Lung (tissue), 12 donors: ENCODE results near the gene DEPDC5. TPM values are rescaled to one million over a fixed set of nuclear protein-coding genes. Genes with fewer than 3 reads are reported as not detected.

ENCODE experiments used
- ATAC-seq: fragments of 200-7000 bp; cut with Tn5 transposase; one replicate; pipeline ENCODE4 v1.9.1; 2020; ENCODE audit warnings: moderate number of reproducible peaks; ENCODE audit not compliant: insufficient read depth, low FRiP score
- DNase-seq, 3 donors: peaks; one replicate each; pipeline ENCODE4 v3.0.0-alpha.2; 2013 to 2017
- H3K27ac ChIP-seq, 2 donors: one replicate each; pipeline ENCODE4 v1.5.1; 2013; ENCODE audit warnings: mild to moderate bottlenecking in 2 of 2, moderate library complexity in 2 of 2, control low read depth in 1 of 2, inconsistent platforms in 1 of 2, low read depth in 1 of 2, low read length in 1 of 2
- H3K27me3 ChIP-seq, 3 donors: one replicate each; pipeline ENCODE4 v1.5.1; 2013; ENCODE audit warnings: low read length in 2 of 3; ENCODE audit not compliant: control insufficient read depth in 3 of 3, insufficient read depth in 3 of 3
- H3K36me3 ChIP-seq, 4 donors: one replicate each; pipeline ENCODE4 v1.5.1; 2013; ENCODE audit warnings: low read length in 4 of 4, mild to moderate bottlenecking in 1 of 4, moderate library complexity in 1 of 4; ENCODE audit not compliant: control insufficient read depth in 4 of 4, insufficient read depth in 4 of 4
- H3K4me1 ChIP-seq, 5 donors: one replicate each; pipeline ENCODE4 v1.5.1; 2013; ENCODE audit warnings: low read length in 5 of 5, mild to moderate bottlenecking in 2 of 5, moderate library complexity in 1 of 5; ENCODE audit not compliant: control insufficient read depth in 5 of 5, insufficient read depth in 5 of 5
- H3K4me3 ChIP-seq: one replicate; pipeline ENCODE4 v1.5.1; 2013; ENCODE audit warnings: mild to moderate bottlenecking, control low read depth, moderate library complexity
- H3K9ac ChIP-seq, 2 donors: one replicate each; pipeline ENCODE4 v1.5.1; 2013; ENCODE audit warnings: low read length in 2 of 2, control low read depth in 1 of 2; ENCODE audit not compliant: insufficient read depth in 1 of 2
- H3K9me3 ChIP-seq, 4 donors: one replicate each; pipeline ENCODE4 v1.5.1; 2013; ENCODE audit warnings: low read length in 3 of 4, mild to moderate bottlenecking in 1 of 4, moderate library complexity in 1 of 4; ENCODE audit not compliant: control insufficient read depth in 4 of 4, insufficient read depth in 3 of 4
- WGBS, 2 donors: extraction: QIAGEN DNeasy Blood & Tissue Kit; methylation state at CpG; one replicate each; pipeline ENCODE4 v1.1.7; 2013; 5-methylcytosine and 5-hydroxymethylcytosine counted together
- polyA plus RNA-seq, 2 donors: library from polyadenylated mRNA; stranded (reverse); fragments of 200-250 nt; gene quantifications; one replicate each; pipeline ENCODE4 v1.2.1, GENCODE V29; 2013
- total RNA-seq, 2 donors: library from RNA; depleted of rRNA in 1 of 2; stranded (reverse); fragments of >200 nt in 1 of 2; gene quantifications; one replicate each; pipeline ENCODE4 v1.2.1, GENCODE V29; 2014 to 2021
- TF ChIP-seq, protein P1 (sequence below): IDR thresholded peaks from 2 replicates; pipeline ENCODE4 v1.5.1; 2012; ENCODE audit warnings: mild to moderate bottlenecking; ENCODE audit errors: control extremely low read depth, extremely low read depth
- donor health status: control.
- donor health status: control.
- donor health status: Bipolar disorder and iron deficiency.
- donor health status: healthy.
- donor health status: DM: yes; HTN: yes; CAD: no.

DEPDC5 gene
- total and polyA plus RNA-seq, 4 donors, result 6.6 to 29.0 (median 16.3) TPM

GRCh38 chr22:31922534-31922933, 168.7 kb downstream of the DEPDC5 start:
- TF ChIP-seq, protein P1, sequence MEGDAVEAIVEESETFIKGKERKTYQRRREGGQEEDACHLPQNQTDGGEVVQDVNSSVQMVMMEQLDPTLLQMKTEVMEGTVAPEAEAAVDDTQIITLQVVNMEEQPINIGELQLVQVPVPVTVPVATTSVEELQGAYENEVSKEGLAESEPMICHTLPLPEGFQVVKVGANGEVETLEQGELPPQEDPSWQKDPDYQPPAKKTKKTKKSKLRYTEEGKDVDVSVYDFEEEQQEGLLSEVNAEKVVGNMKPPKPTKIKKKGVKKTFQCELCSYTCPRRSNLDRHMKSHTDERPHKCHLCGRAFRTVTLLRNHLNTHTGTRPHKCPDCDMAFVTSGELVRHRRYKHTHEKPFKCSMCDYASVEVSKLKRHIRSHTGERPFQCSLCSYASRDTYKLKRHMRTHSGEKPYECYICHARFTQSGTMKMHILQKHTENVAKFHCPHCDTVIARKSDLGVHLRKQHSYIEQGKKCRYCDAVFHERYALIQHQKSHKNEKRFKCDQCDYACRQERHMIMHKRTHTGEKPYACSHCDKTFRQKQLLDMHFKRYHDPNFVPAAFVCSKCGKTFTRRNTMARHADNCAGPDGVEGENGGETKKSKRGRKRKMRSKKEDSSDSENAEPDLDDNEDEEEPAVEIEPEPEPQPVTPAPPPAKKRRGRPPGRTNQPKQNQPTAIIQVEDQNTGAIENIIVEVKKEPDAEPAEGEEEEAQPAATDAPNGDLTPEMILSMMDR, result no peak
- H3K9me3 ChIP-seq, result no peaks in the 10 kb centered on the region
- H3K36me3 ChIP-seq, result no peaks in the 10 kb centered on the region
- H3K4me1 ChIP-seq, result peaks cover 0 to 6% (median 0%) of the 10 kb centered on the region in 5 donors
- H3K27ac ChIP-seq, result no peak overlapping the region
- H3K4me3 ChIP-seq, result no peak overlapping the region
- no peak for DNase-seq
- WGBS, 2 donors, result 55 to 68% methylated on average over 6 of the region's 6 CpGs
- no peaks in the 10 kb centered on the region for H3K27me3 ChIP-seq
- no peak overlapping the region for H3K9ac ChIP-seq
- ATAC-seq, result no peak

DNA sequence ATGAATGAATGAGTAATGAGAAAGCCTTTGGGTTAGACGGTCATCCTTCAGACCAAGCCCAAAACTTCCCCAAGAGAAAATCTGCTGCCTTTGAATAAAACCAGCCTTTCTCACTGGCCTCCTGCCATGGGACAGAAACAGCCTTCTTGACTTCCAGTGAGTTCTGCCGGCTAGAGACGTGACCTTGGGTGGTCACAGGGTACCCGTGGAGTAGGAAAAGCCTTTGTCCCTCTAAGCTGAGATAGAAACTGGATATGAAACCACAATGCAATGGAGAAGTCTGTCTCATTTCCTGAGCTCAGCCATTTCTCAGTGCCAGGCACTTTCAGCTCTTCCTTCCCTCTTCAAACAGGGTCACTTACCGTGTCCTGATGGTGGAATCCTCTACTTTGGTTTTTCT, 169.3 kb downstream of the DEPDC5 start:
- ATAC-seq, result peak; percentile 45
- H3K4me1 ChIP-seq, result peaks cover 0 to 6% (median 0%) of the 10 kb centered on the region in 5 donors
- TF ChIP-seq, protein P1, result no peak
- H3K27ac ChIP-seq, result peak overlapping the region in 1 of 2 donors; percentile 2
- no peaks in the 10 kb centered on the region for H3K27me3 ChIP-seq
- DNase-seq, result peak in 2 of 3 donors; percentile 39 to 53
- H3K36me3 ChIP-seq, result no peaks in the 10 kb centered on the region
- WGBS, 2 donors, result 9 to 18% methylated on average over 5 of the region's 5 CpGs
- no peak overlapping the region for H3K9ac ChIP-seq
- H3K9me3 ChIP-seq, result no peaks in the 10 kb centered on the region
- H3K4me3 ChIP-seq, result no peak overlapping the region

DNA sequence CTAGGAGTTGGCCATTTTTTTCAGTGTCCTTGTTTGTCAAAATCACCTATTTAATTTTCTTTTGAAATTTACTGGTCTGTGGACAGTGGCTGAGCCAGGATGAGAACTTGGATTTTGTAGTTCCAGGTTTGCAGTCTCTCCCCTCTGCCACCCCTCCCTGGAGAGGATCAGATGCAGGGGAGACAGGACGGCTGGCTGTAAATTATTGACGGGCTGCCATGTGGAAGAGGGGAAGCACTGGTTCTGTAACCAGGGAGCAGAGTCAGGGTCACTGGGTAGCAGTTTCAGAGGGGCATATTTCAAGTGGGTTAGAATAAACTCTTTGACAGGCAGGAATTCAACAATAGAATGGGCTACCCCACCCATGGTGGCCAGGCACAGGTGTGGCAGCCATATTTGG, 169.9 kb downstream of the DEPDC5 start:
- no peaks in the 10 kb centered on the region for H3K9me3 ChIP-seq
- ATAC-seq (no peak), DNase-seq (no peak)
- H3K9ac ChIP-seq, result no peak overlapping the region
- TF ChIP-seq, protein P1, result no peak
- 34 to 61% methylated on average over 2 of the region's 2 CpGs for WGBS, 2 donors
- H3K4me3 ChIP-seq, result no peak overlapping the region
- peaks cover 0 to 6% (median 0%) of the 10 kb centered on the region in 5 donors for H3K4me1 ChIP-seq
- no peaks in the 10 kb centered on the region for H3K27me3 ChIP-seq
- H3K36me3 ChIP-seq, result no peaks in the 10 kb centered on the region
- peak overlapping the region in 1 of 2 donors; percentile 32 for H3K27ac ChIP-seq

DNA sequence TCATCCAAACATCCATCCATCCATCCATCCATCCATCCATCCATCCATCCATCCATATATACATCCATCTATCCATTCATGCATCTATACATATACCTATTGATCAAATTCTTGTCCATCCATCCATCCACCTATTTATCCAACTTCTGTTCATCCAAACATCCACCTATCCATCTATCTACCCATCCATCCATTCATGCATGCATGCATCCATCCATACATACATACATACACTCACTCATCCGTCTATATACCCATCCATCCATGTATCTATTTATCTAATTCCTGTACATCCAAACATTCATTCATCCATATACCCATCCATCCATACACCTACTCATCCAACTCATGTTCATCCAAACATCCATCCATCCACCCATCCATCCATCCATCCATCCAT, 171.2 kb downstream of the DEPDC5 start:
- no peak for DNase-seq
- Histone ChIP-seq H3K4me3 (no peak overlapping the region), H3K27ac (no peak overlapping the region), H3K9me3 (no peaks in the 10 kb centered on the region), H3K4me1 (peaks cover 0 to 13% (median 8%) of the 10 kb centered on the region in 5 donors), H3K9ac (no peak overlapping the region), H3K36me3 (no peaks in the 10 kb centered on the region), H3K27me3 (no peaks in the 10 kb centered on the region)
- 95 to 97% methylated on average over 1 of the region's 1 CpG for WGBS, 2 donors
- TF ChIP-seq, protein P1, result no peak
- no peak for ATAC-seq
